ES-I3 (cell line): ENCODE data around the gene NSD2.
"Not testable (repeated sequence)": the region's sequence is repeated elsewhere in the genome, so short reads cannot be mapped to it uniquely, and the experiment has no call there.

Source experiments
- H3K36me3 ChIP-seq: 2 replicates; pipeline ENCODE4 v1.6.1; 2013; ENCODE audit warnings: mild to moderate bottlenecking, low read length, control low read depth, moderate library complexity; ENCODE audit not compliant: insufficient read depth
- H3K4me1 ChIP-seq: 2 replicates; pipeline ENCODE4 v1.6.1; 2013; ENCODE audit warnings: mild to moderate bottlenecking, control low read depth, low read length; ENCODE audit not compliant: insufficient read depth
- H3K9ac ChIP-seq: 2 replicates; pipeline ENCODE4 v1.6.1; 2013; ENCODE audit warnings: low read depth, mild to moderate bottlenecking, low read length, moderate library complexity
- H3K9me3 ChIP-seq: 2 replicates; pipeline ENCODE4 v1.6.1; 2013; ENCODE audit warnings: mild to moderate bottlenecking, low read length, moderate library complexity; ENCODE audit not compliant: control insufficient read depth, insufficient read depth

The NSD2 gene

DNA sequence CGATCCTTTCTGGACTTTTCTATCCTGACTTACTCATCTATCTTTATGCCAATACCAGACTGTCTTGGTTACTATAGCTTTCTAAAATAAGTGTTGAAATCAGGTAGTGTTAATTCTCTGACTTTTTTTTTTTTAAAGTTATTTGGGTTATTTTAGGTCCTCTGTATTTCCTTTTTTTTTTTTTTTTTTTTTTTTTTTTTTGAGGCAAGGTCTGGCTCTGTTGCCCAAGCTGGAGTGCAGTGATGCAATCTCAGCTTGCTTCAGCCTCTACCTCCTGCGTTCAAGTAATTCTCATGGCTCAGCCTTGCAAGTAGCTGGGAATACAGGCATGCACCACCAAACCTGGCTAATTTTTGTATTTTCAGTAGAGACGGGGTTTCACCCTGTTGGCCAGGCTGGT, 140.4 kb downstream of the NSD2 start:
- Histone ChIP-seq H3K9ac (no peak overlapping the region), H3K9me3 (no peaks in the 10 kb centered on the region), H3K4me1 (0 out of 2 replicates have a peak, but pooled peaks cover 2% of the 10 kb centered on the region), H3K36me3 (no peaks in the 10 kb centered on the region)

DNA sequence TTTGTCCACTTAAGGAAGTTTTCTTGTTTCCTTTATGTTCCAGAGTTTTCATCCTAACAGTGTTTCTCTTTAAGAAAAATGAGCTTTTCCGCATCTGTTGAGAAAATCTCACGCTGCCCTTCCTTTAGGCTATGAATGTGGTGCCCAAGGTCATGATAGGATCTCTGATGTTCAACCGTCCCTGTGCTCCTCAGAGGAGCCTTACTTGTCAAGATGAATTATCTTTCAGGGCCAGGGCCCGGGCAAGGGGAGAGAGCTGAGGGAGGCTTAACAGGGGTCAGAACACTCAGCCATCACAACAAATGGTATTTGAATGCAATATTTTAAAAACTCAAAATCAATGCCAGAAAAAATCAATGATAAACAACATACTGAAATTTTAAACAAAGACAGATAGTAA, 143.8 kb downstream of the NSD2 start:
- Histone ChIP-seq H3K36me3 (no peaks in the 10 kb centered on the region), H3K9me3 (no peaks in the 10 kb centered on the region), H3K9ac (no peak overlapping the region), H3K4me1 (no peaks in the 10 kb centered on the region)

DNA sequence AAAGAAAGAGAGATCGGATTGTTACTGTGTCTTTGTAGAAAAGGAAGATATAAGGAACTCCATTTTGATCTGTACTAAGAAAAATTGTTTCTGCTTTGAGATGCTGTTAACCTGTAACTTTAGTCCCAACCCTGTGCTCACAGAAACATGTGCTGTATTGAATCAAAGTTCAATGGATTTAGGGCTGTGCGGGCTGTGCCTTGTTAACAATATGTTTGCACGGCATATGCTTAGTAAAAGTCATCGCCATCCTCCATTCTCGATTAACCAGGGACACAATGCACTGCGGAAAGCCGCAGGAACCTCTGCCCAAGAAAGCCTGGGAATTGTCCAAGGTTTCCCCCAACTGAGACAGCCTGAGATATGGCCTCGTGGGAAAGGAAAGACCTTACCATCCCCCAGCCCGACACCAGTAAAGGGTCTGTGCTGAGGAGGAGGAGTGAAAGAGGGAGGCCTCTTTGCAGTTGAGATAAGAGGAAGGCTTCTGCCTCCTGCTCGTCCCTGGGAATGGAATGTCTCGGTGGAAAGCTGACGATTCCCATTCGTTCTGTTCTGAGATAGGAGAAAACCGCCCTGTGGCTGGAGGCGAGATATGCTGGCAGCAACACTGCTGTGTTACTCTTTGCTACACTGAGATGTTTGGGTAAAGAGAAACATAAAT, 150.3 kb downstream of the NSD2 start:
- H3K4me1 ChIP-seq, H3K9me3 ChIP-seq, H3K9ac ChIP-seq, H3K36me3 ChIP-seq: not testable (repeated sequence)

DNA sequence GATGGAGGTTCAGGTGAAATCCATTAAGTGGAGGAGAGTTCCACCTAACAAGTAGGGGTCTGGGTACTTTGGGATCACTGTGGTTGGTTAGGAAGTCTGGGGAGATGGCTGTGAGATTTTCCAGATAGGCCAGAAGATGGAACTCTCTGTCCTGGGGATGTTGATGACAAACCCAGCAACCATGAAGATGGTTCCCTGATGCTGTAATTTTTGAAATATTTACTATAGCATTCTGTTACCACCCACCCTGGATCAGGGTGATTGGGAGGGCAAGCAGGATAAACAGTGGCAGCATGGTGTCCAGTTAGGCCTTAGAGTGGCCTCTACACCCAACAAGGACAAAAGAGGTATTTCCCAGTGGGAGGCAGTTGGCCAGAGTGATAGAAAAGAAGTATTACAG, 153.5 kb downstream of the NSD2 start:
- Histone ChIP-seq H3K9me3 (no peaks in the 10 kb centered on the region), H3K4me1 (no peaks in the 10 kb centered on the region), H3K36me3 (no peaks in the 10 kb centered on the region), H3K9ac (no peak overlapping the region)

DNA sequence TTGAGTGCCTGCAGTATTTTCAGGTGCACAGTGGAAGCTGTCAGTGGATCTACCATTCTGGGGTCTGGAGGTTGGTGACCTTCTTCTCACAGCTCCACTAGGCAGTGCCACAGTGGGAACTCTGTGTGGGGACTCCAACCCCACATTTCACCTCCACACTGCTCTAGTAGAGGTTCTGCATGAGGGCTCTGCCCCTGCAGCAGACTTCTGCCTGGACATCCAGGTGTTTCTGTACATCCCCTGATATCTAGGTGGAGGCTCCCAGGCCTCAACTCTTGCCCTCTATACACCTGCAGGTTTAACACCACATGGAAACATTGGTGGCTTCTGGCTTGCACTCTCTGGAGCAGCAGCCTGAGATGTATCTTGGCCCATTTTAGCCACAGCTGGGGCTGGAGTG, 154.6 kb downstream of the NSD2 start:
- H3K4me1 ChIP-seq = no peaks in the 10 kb centered on the region
- no peaks in the 10 kb centered on the region for H3K36me3 ChIP-seq
- no peak overlapping the region for H3K9ac ChIP-seq
- H3K9me3 ChIP-seq = no peaks in the 10 kb centered on the region

DNA sequence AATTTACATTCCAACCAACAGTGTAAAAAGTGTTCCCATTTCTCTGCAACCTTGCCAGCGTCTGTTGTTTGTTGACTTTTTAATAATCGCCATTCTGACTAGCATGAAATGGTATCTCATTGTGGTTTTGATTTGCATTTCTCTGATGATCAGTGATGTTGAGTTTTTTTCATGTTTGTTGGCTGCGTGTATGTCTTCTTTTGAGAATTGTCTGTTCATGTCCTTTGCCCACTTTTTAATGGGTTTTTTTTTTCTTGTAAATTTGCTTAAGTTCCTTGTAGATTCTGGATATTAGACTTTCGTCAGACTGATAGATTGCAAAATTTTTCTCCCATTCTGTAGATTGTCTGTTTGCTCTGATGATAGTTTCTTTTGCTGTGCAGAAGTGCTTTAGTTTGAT, 155.9 kb downstream of the NSD2 start:
- not testable (repeated sequence) for H3K36me3 ChIP-seq, H3K9ac ChIP-seq

DNA sequence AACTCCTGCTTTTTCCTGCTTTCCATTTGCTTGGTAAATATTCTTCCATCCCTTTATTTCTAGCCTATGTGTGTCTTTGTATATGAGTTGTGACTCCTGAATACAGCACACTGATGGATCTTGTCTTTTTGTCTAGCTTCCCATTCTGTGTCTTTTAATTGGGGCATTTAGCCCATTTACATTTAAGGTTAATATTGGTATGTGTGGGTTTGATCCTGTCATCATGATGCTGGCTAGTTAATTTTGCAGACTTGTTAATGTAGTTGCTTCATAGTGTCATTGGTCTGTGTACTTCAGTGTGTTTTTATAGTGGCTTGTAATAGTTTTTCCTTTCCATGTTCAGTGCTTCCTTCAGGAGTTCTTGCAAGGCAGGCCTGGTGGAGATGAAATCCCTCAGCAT, 160.0 kb downstream of the NSD2 start:
- H3K4me1 ChIP-seq, H3K9me3 ChIP-seq, H3K36me3 ChIP-seq, H3K9ac ChIP-seq: not testable (repeated sequence)

More for the DNA sequence above, 155.9 kb downstream of the NSD2 start:
- H3K9me3 ChIP-seq, H3K4me1 ChIP-seq: not testable (repeated sequence)
